CD4-positive, alpha-beta T cell treated with Interleukin-10 for 1 hour (primary cell): ENCODE data around the gene PPP1R13L.
A peak's percentile ranks its signal among the peaks of the same experiment; 100 is the strongest.

Experiments
- DNase-seq: peaks from one replicate; pipeline ENCODE4 v3.0.0-alpha.2; 2020

PPP1R13L gene

DNA sequence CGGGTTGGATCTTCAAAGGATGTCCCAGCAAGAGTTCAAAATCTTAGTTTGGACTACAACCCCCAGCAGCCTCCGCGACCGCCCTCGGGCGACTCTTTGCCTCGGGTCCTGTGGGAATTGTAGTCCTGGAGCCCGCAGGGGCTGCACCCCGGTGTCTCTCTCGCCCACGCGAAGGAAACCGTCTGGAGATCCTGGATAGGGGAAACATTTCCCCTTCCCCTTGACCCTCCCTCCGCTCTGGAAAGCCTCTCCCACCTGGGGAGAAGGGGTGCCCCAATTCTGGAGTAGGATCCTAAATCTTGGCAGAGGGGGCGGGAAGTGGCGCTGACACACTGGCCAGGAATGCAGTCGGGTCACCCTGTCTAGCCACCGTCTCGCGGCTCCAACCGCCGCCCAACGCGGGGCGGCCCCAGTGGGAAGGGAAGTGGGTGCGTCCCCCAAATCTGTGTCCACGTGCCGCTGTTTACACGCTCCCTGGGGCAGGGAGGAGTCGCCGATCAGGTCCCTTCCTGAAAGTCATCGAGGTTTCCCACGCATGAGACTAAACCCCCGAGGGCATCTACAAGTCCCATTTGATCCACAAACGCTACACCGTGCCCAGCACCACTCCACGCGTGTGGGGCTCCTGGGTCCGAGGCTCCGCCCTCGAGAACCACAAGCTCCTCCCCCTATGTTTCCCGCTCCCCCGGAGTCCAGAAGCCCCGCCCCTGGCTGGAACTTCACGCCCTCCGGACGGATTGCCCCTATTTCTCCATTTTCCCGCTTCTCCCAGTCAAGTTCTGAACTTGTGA, 761 bp upstream of the PPP1R13L start:
- peak; percentile 86 for DNase-seq

DNA sequence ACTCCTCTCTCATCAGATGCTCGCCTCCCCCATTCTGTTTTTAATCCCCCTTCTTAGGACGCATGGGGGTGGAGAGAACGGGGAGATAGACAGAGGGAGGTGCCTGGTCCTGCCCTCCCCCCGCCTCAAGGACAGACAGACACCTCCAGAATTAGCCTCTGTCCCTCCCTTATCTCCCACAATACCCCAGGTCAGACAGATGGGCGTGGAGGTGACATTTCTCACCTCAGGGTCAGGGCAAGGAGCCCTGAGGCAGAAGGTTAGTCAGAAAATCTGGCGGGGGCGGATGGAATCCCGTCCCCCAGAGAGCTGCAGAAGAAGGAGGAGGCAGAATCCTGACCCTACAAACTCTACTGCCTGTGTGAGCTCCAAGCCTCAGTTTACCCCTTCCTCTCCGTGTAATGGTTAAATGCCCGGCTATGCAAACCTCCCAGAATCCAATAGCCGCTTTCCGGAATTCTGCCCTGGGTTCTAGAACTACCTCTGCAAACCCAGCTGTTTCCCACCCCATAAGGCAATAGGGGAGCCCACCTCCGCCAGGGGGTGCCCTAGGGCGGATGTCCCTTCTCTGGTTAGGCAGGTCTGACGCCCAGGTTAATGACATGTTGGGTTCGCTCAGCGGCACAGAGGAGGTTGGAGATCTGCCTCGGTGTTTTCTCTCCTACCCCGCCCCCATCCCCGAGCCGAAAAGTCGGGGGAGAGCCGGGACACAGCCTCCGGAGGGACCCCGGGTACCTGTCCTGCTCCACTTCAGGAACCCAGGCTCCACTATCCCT, 900 bp downstream of the PPP1R13L start:
- DNase-seq = peak; percentile 66

DNA sequence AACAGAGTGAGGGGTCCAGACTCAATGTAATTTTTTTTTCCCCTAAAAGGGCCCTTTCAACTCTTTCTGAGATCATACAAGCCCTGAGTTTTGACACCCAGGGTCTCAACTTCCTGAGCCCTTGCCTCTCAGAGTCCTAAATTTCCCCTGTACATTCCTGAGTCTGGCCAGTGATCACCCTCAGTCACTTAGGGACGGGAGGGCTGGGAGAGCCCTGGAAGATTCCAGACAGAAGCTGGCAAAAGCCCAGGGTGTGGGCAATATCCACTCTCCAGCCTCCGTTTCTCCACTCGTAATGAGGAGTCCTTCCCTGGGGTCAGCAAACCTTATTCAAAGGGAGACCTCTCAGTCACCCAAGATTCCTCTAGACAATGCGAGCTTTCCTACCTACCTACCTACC, 1.6 kb downstream of the PPP1R13L start:
- DNase-seq = no peak

DNA sequence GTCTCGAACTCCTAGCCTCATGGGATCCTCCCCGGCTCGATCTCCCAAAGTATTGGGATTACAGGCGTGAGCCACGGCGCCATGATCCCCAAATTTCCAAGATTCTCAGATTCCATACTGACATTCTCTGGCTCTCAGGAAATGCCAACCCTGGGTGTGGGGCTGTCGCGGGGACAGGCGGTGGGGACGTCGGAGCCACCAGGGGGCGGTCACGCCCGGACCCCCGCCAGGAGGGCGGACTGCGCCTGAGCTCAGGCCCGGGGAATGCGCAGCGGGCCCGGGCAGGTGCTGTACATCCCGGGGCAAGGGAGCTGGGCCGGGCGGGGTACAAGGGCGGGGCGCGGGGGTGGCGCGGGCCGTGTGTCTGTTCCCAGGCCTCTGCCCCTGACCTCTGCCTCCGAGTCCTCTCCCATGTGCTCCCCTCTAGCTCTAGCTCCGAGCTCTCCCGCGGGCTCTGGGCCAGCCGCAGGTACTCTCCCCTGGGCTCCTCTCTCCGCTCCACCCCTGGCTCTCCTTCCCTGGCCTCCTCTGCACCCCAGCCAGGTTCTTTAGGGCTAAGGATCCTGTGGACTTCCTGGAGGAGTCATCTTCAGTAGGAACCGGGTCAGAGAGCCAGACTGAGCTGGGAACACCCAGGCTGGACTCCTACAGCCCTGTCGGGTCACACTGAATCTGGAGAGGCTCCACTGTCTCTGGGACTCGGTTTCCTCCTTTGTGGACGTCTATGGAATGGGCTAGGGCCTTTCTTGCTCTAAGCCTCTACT, 2.4 kb downstream of the PPP1R13L start:
- DNase-seq = peak; percentile 13

DNA sequence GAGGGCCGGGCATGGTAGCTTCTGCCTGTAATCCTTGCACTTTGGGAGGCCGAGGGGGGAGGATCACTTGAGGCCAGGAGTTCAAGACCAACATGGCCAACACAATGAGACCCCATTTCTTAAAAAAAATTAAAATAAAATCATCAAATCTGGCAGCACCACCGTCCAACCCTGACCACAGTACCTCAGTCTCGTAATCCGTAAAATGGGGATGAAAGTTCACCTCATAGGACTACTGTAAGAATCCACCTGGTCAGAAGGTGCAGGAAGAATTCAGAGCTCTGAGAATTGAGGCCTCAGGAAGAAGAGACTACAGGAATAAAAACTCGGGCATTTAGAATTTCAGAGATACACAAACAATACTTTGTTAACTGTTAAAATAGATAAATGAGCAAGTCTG, 3.1 kb downstream of the PPP1R13L start:
- no peak for DNase-seq

DNA sequence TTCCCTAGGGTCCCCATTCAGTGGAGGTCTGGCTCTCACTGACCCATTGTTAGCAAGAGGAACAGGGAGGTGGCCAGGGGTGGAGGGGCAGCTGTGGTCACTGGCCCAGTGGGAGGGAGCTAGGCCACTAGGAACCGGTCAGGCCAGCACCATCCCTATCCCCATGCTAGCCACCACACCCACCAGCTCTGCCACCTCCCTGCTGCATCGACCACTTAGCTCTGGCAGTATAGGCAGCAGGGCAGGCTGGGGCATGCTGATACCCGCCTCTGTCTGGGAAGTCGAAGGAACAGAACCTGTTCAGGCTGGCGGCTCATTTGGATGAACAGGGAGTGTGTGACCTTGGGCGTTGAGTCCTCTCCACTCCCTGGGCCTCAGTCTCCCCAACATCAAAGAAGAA, 4.7 kb downstream of the PPP1R13L start:
- DNase-seq = no peak

DNA sequence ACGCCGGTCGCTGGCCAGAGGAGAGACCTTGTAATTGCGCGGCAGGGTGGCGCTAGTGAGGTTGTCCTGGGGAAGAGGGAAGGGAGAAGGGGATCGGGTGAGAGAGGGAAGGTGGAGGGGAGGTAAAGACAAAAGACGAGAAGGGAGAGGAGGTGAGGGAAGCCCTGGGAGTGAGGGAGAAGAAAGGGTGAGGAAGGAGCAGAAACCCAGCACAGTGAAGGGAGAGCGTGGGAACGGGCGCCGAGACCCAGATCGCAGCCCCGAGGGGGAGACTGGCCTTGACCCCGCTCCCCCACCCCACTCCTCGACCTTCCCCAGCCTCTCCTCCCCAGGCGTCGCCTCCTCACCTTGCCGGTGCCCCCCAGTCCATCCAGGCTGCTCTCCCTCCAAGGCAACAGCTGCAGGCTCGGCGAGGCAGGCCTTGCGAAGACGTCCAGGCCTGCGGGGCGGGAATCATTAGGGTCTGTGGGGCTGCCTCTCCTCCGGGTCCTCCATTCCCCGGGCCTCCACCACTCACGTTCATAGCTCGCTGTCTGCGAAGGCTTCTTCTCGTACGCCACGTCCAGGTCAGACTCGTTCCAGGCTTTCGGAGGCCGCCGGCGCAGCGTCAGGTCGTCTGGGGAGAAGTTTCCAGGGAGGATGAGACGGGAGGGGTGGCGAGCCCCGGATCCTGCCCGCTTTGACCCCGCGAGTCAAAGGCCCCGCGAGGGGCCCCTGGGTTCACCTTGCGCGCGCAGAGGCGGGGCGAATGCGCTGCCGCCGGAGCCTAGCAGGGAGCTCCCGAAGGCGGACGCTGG, 8.8 kb downstream of the PPP1R13L start:
- no peak for DNase-seq

DNA sequence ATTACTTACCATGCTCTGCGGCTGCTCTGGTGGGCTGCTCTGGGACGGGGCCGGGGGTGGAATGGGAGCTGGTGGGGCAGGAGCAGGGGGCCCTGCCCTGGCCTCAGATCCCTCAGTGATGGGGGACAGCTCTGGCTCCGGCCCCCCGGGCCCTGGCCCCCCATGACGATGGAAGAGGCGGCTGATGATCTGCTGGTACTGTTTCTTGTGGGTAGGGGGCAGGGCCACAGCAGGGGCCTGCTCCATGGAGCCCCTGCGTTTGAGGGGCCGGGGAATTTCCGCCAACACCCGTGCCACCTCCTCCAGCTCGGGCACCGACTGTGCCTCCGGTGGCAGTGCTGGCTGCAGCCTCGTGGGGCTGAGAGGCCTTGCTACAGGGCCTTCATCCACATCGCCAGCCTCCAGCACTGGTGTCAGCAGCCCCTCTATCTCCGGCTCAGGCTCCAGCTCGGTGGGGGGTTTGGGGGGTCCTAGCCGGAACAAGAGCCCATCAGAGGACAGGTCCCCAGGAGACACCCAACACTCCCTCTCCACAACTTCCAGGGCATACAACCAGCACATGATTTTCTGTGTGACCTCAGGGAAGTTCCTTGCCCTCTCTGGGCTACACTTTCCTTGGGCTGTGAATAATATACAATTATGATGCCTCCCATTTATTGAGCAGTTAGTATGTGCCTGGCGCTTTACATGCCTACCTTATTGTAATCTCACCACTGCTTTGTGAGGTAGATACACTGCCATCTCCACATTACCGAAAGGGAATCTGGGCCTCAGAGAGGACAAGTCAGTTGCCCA, 12.8 kb downstream of the PPP1R13L start:
- no peak for DNase-seq

DNA sequence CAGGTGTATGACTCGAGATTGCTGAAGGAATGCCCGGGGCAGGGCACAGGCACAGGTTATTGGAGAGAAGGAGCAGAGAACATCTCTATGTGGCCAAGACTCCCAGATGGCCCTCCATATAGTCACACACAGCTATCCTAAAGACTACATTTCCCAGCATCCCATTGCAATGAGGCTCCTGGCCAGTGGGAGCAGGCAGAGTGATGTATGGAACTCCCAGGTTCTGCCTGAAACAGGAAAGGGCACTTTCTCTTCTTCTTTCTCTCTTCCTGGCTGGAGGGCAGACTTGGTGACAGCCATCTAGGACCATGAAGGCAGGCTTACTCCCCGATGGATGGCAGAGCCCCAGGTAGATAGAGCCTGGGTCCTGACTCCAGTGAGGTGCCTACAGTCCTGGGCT, 13.5 kb downstream of the PPP1R13L start:
- DNase-seq = no peak

DNA sequence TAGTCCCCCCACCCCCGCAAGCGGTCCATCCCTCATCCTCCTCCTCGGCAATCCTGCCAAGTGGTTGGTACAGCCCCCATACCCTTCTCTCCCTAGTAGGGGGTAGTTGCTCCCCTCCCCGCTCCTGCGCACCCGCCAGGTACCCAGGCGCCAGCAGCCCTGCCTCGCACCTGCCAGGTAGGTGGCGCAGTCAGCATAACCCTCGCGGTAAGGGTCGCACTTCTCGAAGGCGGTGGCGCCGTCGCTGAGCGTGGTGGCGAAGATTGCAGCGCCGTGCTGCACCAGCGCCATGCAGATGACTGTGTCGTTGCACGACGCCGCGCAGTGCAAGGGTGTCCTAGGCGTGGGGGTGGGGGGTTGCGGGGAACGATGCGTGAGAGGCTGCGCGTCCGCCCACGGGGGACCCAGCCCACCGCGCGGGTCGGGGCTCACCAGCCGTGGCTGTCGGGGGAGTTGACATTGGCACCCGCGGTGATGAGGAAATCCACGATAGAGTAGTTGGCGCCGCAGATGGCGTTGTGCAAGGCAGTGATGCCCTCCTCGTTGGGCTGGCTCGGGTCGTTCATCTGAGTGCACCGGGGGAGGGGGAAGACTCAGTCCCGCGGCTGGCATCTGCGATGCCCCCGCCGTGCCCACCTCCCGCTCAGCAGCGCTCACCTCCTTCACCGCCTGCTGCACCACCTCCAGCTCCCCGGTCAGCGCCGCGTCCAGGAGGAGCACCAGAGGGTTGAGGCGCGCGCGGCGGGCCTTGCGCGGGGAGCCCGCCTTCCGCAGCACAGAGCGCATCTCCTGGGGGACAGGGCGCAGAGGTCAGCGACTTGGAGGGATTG, 19.3 kb downstream of the PPP1R13L start:
- DNase-seq = no peak

DNA sequence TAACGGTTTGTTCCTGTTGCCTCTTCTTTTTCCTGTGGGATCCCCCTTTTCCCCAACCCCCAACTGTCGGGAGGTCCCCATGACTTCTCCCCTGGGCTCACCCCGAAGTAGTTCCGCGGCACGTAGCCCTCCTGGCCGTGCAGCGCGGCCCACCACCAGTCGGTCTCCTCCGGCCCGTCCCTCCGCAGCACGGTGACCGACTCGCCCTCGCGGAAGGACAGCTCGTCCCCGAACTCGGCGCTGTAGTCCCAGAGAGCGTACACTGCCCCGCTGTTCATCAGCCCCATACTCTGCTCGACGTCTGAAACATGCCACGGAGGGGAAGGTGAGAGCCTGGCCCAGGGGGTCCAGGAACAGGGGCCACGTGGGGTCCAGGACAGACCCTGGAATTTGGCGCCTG, 22.4 kb downstream of the PPP1R13L start:
- DNase-seq = no peak

DNA sequence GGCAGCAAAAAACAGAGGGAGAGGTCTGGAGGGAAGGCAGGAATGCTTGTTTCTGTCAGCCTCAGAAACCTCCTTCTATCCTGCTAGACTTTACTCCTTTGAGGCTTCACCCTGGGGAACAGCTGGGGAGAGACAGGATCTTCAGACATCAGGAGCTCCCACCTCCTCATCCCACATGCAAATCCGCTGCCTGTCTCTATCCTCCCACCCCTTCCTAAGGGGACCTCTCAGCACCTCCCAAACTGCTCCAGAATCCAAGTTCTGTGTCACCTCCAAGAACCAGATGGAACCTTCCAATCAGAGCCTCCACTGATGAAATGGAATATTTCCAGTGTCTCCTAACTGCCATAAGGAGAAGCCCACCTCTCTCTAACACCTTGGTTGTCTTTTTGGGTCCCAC, 24.8 kb downstream of the PPP1R13L start:
- DNase-seq = no peak

DNA sequence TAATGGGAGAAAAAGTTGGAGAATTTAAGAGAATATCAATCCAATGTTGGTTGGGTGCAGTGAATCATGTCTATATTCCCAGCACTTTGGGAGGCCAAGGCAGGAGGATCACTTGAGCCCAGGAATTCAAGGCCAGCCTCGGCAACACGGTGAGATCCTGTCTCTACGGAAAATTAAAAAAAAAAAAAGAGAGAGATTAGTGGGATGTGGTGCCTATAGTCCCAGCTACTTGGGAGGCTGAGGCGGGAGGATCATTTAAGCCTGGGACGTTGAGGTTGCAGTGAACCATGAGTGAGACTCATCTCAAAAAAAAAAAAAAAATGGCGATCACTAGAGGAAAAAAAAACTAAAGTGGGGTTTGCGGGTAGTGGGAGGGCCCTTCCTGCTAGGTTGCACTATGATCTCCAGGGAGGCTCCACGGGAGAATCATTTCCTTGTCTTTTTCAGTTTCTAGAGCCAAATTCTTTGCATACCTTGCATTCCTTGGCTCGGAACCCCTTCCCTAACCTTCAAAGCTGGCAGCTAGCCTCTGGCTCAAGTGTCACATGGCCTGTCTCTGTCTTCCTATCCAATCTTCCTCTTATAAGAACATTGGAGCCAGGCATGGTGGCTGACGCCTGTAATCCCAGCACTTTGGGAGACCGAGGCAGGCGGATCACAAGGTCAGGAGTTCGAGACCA, 28.7 kb downstream of the PPP1R13L start:
- DNase-seq = no peak

DNA sequence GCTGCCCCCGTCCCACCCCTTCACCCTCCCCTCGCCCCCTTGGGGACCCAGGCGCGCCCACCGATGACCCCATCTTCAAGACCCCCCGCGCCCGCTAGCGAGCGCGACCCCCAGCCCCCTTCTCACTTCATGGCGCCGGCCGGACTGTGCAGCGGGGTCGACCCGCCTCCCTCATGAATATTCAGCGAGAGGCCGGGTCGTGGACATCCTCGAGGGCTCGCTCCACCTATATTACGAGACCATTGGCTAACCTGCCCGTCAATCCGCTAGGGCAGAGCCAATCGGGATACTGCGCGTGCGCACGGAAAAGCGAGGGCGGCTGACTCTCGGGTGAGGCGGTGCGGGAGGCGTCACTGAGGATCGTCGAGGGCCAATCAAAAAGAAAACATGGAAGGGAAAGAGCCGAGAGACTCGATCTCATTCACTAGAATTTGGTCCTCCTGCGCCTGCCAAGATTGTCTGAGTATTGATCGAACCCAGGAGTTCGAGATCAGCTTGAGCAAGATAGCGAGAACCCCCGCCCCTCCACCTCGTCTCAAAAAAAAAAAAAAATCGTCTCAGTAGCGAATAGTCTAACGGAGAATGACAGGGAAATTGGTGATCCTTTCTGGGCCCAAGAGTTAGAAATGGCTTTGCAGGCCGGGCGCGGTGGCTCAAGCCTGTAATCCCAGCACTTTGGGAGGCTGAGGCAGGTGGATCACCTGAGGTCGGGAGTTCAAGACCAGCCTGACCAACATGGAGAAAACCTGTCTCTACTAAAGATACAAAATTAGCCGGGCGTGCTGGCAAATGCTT, 34.3 kb downstream of the PPP1R13L start, which contains the start of gene ERCC2:
ERCC2 (minus strand) TSS at position 164 of the 795 bp plus-strand sequence; CDS start at position 131, 33 bp downstream.
- DNase-seq = peak; percentile 100

DNA sequence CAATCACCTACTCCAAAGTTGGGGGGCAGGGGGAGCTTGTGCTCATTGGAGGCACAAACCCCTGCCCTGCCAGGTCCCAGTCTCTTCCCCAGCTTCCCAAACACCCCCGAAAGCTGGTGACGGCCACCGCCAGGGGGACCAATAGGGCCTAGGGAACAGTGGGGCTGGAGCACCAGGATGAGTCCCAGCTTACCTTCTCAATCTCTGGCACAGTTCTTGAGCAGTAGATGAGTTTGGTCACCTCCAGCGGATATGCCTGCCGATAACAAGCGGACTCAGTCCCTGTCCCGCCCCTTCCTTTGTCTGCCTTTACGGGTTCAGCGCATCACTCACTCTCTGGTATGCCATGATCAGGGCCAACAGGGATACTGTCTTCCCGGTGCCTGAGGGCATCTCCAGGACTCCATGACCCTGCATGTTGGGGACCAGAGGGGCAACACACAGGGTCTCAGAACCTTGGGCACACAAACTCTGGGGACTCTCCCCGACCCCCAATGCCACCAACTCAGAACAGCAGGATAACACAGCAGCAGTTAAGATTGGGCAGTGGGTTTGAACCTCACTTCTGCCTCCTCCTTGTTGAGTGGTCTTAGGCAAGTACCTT, 36.0 kb downstream of the PPP1R13L start:
- no peak for DNase-seq

DNA sequence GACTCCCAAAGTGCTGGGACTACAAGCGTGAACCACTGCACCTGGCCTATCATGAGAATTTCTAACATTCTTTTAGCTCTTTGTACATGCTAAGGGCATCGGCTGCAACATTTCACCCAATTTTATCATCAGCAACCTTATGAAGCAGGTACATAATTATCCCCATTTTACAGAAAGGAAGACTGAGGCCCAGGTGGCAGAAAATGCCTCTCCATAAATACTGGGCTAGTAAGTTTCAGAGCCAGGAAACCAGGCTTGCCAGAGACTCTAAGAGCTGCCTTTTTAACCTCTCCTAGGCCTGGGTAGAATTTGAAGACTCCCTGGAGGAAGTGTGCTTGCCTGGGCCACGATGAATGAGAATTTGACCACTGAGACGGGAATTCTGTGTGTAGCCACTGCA, 36.7 kb downstream of the PPP1R13L start:
- no peak for DNase-seq

DNA sequence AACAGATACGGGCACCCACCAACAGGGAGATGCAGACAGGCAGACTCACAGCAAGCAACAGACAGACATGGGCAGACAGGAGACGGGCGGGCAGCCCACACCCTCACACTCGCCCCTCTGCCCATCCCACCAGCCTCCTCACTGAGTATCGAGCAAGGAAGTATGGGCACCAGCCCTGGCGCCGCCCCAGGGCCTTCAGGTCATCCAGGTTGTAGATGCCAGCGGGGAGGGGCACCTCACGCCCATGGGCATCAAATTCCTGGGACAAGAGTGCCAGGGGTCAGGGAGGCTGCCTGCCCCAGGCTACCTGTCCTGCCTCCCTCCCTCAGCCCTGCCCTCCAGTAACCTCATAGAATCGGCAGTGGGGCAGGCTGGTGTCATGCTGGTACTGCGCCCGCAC, 40.2 kb downstream of the PPP1R13L start:
- DNase-seq = no peak

DNA sequence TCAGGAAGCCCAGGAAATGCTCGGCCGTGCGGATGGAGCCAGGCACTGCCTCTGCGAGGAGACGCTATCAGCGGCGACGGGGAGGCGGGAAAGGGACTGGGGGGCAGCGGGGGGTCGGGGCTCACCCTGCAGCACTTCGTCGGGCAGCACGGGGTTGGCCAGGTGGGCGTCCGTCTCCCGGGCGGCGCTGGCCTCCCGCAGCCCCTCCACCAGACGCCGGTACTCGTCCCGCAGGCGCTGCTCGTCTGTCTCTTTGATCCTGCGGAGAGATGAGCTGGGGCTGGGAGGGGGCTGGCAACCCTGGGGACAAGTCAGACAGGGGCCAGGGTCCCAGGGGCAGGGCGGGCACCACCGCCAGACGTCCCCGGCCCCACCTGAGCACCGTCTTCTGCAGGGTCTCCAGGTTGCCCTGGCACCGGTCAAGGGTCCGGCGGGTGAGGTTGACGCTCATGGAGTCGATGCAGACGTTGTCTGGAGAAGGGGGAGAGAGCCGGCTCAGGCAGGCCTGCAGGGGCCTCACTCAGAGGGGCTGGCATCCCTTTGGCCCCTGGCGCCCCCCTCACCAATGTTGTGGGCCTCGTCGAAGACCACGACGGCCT, 40.9 kb downstream of the PPP1R13L start:
- DNase-seq = no peak

DNA sequence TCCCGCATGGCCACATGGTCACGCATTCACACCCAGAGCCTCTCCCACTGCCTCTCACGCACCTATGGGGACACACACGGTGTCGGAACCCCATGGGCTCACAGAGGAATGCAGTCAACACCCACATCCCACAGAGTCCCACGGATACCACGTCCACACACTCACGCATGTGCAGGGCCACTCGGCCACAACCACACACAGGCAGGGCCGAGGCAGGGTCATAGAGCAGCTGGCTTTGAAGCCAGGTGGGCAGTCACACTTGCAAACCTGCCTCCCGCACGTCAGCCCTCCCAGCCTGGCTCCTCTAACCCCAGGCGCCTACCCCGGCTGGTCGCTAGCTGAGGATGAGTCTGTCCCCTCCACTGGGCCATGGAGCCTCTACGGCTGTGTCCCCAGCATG, 42.6 kb downstream of the PPP1R13L start:
- no peak for DNase-seq
